Pancreas (tissue), 10 donors: Measurements from ENCODE around the gene ABCC8. TPM values are rescaled to one million over a fixed set of nuclear protein-coding genes. Genes with fewer than 3 reads are reported as not detected.

Experiments used
- ATAC-seq, 4 donors: fragments of 200-7000 bp; cut with Tn5 transposase; one replicate each; pipeline versions ENCODE4 v1.8.0 to v1.9.1; 2020; ENCODE audit warnings: mild to moderate bottlenecking in 4 of 4, moderate library complexity in 4 of 4
- DNase-seq, 6 donors: peaks; one replicate each; pipeline ENCODE4 v3.0.0-alpha.2; 2020
- FAIRE-seq: peaks from 2 replicates; lab custom pipeline; 2012; peaks lifted over from hg19 to GRCh38; lab: Jason Lieb, UNC
- H3K27ac ChIP-seq, 4 donors: fragments of 200-600 bp; sonication (generic); 1 replicate in 3 of 4; 2 replicates in 1 of 4; pipeline versions ENCODE4 v1.5.0 to v1.8.0; 2020
- H3K27me3 ChIP-seq, 4 donors: fragments of 200-600 bp; one replicate each; pipeline ENCODE4 v1.8.0; 2021
- H3K36me3 ChIP-seq, 3 donors: fragments of 200-600 bp; sonication (generic) in 1 of 3; one replicate each; pipeline versions ENCODE4 v1.5.0 to v1.8.0; 2020 to 2021
- H3K4me1 ChIP-seq, 3 donors: fragments of 200-600 bp; one replicate each; pipeline ENCODE4 v1.8.0; 2021
- H3K4me3 ChIP-seq, 4 donors: fragments of 200-600 bp; sonication (generic) in 2 of 4; one replicate each; pipeline versions ENCODE4 v1.5.0 to v1.8.0; 2020 to 2021
- H3K9me3 ChIP-seq, 4 donors: fragments of 200-600 bp; one replicate each; pipeline ENCODE4 v1.8.0; 2021
- WGBS, 2 donors: extraction: QIAGEN DNeasy Blood & Tissue Kit; methylation state at CpG; one replicate each; pipeline ENCODE4 v1.1.7; 2013; 5-methylcytosine and 5-hydroxymethylcytosine counted together
- intact Hi-C, 3 donors: fragments of 100-400 bp; cut with DNase I; formaldehyde crosslinking; loops; one replicate each; pipeline versions ENCODE4 v1.11.1 to v1.14.2; 2022
- polyA plus RNA-seq, 2 donors: library from polyadenylated mRNA; stranded (reverse); fragments of 200-250 nt; gene quantifications; one replicate each; pipeline ENCODE4 v1.2.3, GENCODE V29; 2013
- total RNA-seq, 6 donors: library from RNA; stranded (reverse); fragmentation: NEBNext Ultra II Directional in 4 of 6; extraction: Animal tissue kit (Norgen Biotek cat#: 25700) in 4 of 6; gene quantifications; one replicate each; pipeline versions ENCODE4 v1.2.1 to v1.2.4, GENCODE V29; 2021 to 2023
- TF ChIP-seq, protein P1 (sequence below), 4 donors: fragments of 200-600 bp; sonication (generic) in 3 of 4; IDR thresholded peaks; one replicate each; pipeline versions ENCODE4 v1.5.0 to v1.8.0; 2021; ENCODE audit warnings: antibody characterized with exemption in 4 of 4
- donor health status: healthy with polysubstance abuse.
- donor health status: DM: no; HTN: no; CAD: no; lungs with moderate emphysema.
- donor health status: DM: no; HTN: no; CAD: no.
- donor health status: control.
- donor health status: control.
- donor health status: Bipolar disorder and iron deficiency.
- donor health status: DM: yes; HTN: yes; CAD: no.
- donor health status: DM: no; HTN: no; CAD: no.
- donor health status: DM: no; HTN: no; CAD: no.
- donor health status: DM: yes; HTN: yes; CAD: no.

The ABCC8 gene
- total RNA-seq (10 to 100 TPM; 14.9 to 77.3 (median 38.4) TPM), polyA plus RNA-seq (100 to 1,000 TPM; 196 to 917 TPM)

- DNase-seq (no peak), FAIRE-seq (no peak), ATAC-seq (peak; percentile 14 to 76 (median 54))
- TF ChIP-seq, protein P1, sequence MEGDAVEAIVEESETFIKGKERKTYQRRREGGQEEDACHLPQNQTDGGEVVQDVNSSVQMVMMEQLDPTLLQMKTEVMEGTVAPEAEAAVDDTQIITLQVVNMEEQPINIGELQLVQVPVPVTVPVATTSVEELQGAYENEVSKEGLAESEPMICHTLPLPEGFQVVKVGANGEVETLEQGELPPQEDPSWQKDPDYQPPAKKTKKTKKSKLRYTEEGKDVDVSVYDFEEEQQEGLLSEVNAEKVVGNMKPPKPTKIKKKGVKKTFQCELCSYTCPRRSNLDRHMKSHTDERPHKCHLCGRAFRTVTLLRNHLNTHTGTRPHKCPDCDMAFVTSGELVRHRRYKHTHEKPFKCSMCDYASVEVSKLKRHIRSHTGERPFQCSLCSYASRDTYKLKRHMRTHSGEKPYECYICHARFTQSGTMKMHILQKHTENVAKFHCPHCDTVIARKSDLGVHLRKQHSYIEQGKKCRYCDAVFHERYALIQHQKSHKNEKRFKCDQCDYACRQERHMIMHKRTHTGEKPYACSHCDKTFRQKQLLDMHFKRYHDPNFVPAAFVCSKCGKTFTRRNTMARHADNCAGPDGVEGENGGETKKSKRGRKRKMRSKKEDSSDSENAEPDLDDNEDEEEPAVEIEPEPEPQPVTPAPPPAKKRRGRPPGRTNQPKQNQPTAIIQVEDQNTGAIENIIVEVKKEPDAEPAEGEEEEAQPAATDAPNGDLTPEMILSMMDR (IDR thresholded peaks at IDR 0.05) = no peak
- Histone ChIP-seq H3K27me3 (peaks cover 0 to 14% (median 4%) of the 10 kb centered on the region in 4 donors), H3K4me3 (peak within 1 kb of the TSS in 2 of 4 donors; percentile 29 to 42), H3K27ac (no peak within 1 kb of the TSS), H3K36me3 (no peaks in the 10 kb centered on the region), H3K4me1 (no peaks in the 10 kb centered on the region), H3K9me3 (no peaks in the 10 kb centered on the region)
- intact Hi-C loops = no loop called here
- 2 to 3% methylated on average over 55 to 79 of the region's 80 CpGs for WGBS, 2 donors
These were observed at the start of gene ABCC8 for GRCh38 chr11:17476317-17477083. Gene ABCC8 (minus strand): TSS chr11:17476845. CDS start chr11:17476776, 69 bp downstream.

- TF ChIP-seq, protein P1 (IDR thresholded peaks at IDR 0.05) = no peak
- no peak for DNase-seq
- Histone ChIP-seq H3K9me3 (no peaks in the 10 kb centered on the region), H3K4me1 (no peaks in the 10 kb centered on the region), H3K4me3 (no peak overlapping the region), H3K27me3 (no peaks in the 10 kb centered on the region), H3K36me3 (no peaks in the 10 kb centered on the region), H3K27ac (no peak overlapping the region)
- intact Hi-C loops = no loop called here
- FAIRE-seq = no peak
- 82 to 89% methylated on average over 13 of the region's 13 CpGs for WGBS, 2 donors
- no peak for ATAC-seq
These were observed 49.7 kb upstream of the ABCC8 start for GRCh38 chr11:17526326-17526725.

DNA sequence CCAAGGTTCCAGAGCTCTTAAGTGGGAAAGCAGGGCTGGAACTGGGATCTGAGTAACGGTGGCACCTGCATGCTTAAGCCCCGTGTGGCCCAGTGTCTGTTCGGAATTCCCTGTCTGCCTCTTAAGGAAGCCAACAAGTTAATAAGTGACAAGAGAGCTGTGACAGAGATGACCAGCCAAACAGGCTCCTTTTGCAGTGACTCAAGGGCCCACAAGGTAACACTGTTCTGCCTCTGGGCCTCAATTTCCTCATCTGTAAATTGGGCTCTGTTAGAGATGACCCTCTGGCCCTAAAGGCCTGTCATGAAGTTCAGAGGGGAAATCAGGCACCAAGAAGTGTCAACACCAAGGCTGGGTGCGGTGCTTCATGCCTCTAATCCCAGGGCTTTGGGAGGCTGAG, 48.9 kb upstream of the ABCC8 start:
- no peak for FAIRE-seq
- WGBS, 2 donors = 49 to 56% methylated on average over 4 of the region's 4 CpGs
- no peaks in the 10 kb centered on the region for H3K36me3 ChIP-seq
- no peak for DNase-seq
- no peak overlapping the region for H3K4me3 ChIP-seq
- no peaks in the 10 kb centered on the region for H3K9me3 ChIP-seq
- no peaks in the 10 kb centered on the region for H3K4me1 ChIP-seq
- H3K27ac ChIP-seq = no peak overlapping the region
- ATAC-seq = peak in 1 of 4 donors; percentile 24
- no peaks in the 10 kb centered on the region for H3K27me3 ChIP-seq
- intact Hi-C loops = no loop called here
- TF ChIP-seq, protein P1 (IDR thresholded peaks at IDR 0.05) = no peak

GRCh38 chr11:17524221-17524620, 47.6 kb upstream of the ABCC8 start:
- Histone ChIP-seq H3K27me3 (no peaks in the 10 kb centered on the region), H3K4me1 (no peaks in the 10 kb centered on the region), H3K27ac (no peak overlapping the region), H3K36me3 (no peaks in the 10 kb centered on the region), H3K4me3 (no peak overlapping the region), H3K9me3 (no peaks in the 10 kb centered on the region)
- FAIRE-seq (no peak), ATAC-seq (no peak), DNase-seq (no peak)
- intact Hi-C loops = no loop called here
- TF ChIP-seq, protein P1 (IDR thresholded peaks at IDR 0.05) = no peak
- 92% methylated on average over 9 of the region's 9 CpGs for WGBS, 2 donors

DNA sequence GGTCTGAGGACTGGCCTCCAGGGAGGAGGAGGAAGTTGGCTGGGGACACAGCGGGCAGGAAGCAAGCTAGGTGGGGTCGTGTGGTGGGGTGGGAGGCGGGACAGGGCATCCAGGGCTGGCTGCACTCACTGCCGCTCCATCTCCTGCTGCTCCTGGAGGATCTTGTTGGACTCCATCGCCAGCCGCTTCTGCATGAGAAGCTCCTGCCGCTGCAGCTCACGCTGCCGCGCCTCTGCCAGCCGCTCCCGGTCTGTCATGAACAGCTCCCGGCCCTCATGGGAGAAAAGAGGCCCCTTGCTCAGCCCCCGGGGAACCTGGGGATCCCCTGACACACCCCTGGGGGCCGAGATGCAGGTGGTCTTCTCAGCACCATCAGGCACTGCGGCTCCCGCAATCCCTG, 46.0 kb upstream of the ABCC8 start:
- intact Hi-C loops = no loop called here
- no peak overlapping the region for H3K27ac ChIP-seq
- H3K27me3 ChIP-seq = no peaks in the 10 kb centered on the region
- ATAC-seq (no peak), FAIRE-seq (no peak), DNase-seq (no peak)
- H3K4me1 ChIP-seq = no peaks in the 10 kb centered on the region
- TF ChIP-seq, protein P1 (IDR thresholded peaks at IDR 0.05) = no peak
- no peaks in the 10 kb centered on the region for H3K36me3 ChIP-seq
- no peaks in the 10 kb centered on the region for H3K9me3 ChIP-seq
- no peak overlapping the region for H3K4me3 ChIP-seq
- WGBS, 2 donors = 82 to 83% methylated on average over 13 to 17 of the region's 17 CpGs
